GM12875 (cell line): ENCODE data around the gene GBGT1.

Source experiments
- H3K4me3 ChIP-seq: one replicate; pipeline ENCODE4 v1.5.1; 2011; ENCODE audit warnings: low read depth, low read length, control low read depth
- TF ChIP-seq, protein P1 (sequence below): IDR thresholded peaks from 2 replicates; pipeline ENCODE4 v1.5.1; 2011; ENCODE audit warnings: low read depth, mild to moderate bottlenecking, control low read depth, inconsistent platforms, low read length, moderate library complexity, borderline replicate concordance; ENCODE audit not compliant: insufficient read depth

The GBGT1 gene

DNA sequence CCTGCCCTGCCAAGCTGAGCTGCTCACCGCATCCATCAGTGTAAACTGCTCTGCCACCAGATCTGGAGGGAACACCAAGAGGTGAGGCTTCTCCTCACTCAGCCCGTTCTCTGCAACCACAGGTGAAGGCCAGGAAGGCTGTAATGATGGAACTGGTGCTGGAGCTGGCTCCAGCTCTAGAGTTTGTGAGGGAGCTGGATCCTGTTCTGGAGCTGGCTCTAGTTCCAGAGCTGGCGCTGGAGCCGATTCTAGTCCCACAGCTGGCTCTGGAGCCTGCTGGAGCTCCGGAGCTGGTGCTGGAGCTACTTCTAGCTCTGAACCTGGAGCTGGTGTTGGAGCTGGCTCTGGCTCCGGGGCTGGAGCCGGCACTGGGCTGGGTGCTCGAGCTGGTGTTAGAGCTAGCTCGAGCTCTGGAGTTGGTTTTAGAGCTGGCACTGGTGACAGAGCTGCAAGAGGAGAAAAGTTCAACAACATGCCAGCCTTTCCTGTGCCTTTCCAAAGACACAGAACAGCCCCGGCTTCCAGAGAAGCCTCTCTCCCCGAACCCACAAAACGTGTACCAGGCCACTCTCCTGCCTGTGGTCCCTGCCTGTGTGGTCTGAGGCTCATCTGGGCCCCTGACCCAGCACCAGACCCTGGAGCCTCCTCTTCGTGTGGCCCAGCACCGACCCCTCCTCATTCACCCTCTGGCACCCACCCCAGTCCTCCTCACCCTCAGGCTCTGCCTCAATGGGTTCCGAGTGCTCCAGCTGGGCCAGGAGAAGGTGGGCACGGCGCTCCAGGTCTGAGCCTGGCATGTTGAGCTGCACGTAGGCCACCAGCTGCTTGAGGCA is 55.5 kb downstream of the GBGT1 start:
- no peak overlapping the region for H3K4me3 ChIP-seq
- TF ChIP-seq, protein P1, sequence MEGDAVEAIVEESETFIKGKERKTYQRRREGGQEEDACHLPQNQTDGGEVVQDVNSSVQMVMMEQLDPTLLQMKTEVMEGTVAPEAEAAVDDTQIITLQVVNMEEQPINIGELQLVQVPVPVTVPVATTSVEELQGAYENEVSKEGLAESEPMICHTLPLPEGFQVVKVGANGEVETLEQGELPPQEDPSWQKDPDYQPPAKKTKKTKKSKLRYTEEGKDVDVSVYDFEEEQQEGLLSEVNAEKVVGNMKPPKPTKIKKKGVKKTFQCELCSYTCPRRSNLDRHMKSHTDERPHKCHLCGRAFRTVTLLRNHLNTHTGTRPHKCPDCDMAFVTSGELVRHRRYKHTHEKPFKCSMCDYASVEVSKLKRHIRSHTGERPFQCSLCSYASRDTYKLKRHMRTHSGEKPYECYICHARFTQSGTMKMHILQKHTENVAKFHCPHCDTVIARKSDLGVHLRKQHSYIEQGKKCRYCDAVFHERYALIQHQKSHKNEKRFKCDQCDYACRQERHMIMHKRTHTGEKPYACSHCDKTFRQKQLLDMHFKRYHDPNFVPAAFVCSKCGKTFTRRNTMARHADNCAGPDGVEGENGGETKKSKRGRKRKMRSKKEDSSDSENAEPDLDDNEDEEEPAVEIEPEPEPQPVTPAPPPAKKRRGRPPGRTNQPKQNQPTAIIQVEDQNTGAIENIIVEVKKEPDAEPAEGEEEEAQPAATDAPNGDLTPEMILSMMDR, result no peak

DNA sequence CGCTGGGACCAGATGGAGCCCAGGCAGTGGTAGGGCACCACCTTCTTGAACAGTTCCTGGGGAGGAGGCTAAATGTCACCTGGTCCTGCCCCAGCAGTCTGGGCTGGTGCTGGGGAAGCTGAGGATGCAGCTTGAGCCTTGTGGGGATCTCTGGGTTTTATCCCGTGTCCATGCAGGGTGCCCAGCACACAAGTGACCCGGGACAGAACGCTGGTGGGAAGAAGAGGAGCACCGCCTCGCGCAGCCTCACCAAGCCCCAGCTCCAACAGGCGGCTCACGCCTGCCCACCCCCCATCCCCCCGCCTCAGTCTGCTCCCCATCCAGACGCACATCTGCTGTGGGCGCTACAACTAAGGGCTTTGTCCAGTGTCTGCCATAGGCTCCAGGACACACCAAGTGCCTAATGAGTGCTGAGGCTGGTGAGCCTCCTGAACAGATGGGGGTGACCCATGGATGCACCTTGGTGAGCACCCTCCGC is 56.4 kb downstream of the GBGT1 start:
- TF ChIP-seq, protein P1, result no peak
- no peak overlapping the region for H3K4me3 ChIP-seq

DNA sequence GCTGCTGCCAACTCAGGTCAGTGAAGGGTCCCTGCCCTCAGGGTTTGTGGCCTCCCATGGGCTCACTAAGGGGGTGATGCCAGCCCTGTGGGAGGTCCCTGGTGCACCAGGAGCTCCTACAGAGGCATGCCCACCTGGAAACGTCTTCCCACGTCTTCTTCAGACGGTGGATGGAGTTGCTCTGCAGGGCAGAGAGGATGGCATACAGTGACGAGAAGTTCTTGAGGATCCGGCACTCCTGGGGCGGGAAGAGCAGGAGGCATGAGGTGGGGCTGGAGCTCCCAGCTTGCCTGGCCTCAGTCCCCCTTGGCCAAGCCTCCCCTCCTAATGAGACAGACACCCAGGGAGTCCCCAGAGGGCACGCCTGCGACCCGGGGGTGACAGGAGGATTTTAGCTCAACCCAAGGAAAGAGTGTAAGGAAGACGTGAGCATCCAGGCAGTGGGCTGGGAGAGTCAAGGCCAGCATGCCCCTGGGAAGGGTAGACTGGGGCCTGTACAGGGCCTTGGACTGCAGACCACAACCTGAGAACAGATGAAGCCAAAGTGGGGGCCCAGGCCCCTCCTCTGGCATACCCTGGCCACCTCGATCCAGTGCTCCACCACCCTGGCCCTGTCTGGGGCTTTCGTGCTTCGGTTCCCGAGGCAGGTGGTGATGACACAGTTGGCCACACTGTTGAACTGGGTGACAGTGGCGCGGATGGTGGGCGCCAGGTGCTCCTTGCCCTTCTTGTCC is 57.0 kb downstream of the GBGT1 start:
- no peak overlapping the region for H3K4me3 ChIP-seq
- TF ChIP-seq, protein P1, result no peak

DNA sequence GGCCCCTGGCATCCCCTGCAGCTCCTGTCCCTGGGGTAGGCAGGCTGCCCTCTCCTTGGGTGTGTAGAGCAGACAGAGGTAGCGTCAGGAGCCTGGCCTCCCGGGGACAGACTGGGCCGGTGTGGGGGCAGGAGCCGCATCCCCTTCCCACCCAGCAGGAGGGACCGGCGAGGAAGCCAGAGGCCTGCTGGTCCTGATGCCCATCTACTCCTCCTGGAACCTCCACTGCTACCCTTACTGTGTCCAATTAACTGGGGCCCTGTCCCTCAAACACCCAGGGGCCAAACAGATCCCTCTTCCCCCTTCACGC is 58.3 kb downstream of the GBGT1 start:
- no peak overlapping the region for H3K4me3 ChIP-seq
- TF ChIP-seq, protein P1, result no peak

DNA sequence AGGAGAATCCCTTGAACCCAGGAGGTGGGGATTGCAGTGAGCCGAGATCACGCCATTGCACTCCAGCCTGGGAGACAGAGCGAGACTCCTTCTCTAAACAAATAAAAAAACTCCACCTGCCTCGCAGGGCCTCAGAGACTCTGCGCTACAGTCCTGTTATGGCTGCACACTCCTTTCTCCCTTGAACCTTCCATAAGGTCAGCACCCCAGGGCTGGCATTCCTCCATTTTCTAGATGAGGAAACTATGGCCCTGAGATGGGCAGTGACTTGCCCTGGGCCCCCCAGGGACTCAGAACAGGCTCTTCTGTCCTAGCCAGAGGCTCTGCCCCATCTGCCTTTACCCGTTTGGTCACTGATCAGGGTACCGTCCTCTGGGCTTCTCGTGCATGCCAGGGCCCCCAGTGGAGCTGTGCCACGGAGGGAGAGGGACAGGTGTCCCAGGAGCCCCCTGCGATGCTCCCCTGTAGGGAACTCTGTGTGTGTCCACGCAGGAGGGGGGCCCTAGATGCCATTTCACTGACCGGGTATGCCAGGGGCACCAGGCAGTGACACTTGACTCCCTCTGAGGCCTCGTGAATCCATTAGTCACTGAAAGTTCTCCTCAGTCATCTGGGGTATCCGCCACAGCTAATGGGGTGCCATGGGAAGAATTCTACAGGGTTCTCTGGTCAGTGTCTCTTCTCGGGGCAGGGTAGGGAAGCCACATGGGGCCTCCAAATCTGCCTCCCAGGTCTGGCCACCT is 58.8 kb downstream of the GBGT1 start:
- no peak overlapping the region for H3K4me3 ChIP-seq
- TF ChIP-seq, protein P1, result no peak

DNA sequence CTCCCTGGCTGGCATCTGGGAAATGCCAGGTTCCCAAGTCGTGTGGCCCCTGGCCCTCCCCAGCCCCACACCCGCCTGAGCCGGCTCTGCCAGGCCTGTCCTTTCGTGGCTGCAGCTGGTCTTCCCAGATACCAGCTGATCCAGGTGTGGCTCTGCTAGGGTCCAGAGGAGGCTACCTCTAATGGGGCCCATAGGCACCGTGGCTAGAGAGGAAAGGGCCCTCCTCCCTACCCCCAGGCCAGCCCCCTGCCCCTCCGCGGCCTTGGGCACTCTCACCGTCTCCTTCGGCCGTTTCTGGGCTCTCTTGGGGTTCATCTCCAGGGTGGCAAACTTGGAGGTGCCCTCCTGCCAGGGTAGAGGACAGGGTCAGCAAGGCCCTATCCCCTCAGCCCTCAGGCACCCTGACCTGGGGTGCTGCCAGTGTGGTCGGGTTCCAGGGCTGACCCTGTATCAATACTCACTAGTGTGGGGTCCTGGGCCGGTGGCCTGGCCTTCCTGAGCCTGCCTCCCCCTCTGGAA is 59.7 kb downstream of the GBGT1 start:
- H3K4me3 ChIP-seq, result no peak overlapping the region
- TF ChIP-seq, protein P1, result no peak
